Neural cell (in vitro differentiated cells): Measurements from ENCODE around the gene ITGA8. TPM values are rescaled to one million over a fixed set of nuclear protein-coding genes. Genes with fewer than 3 reads are reported as not detected.

ENCODE experiments used
- H2AFZ ChIP-seq: fragments of 200-600, 300-800 bp; sonication (generic), shearing (Covaris generic); 2 replicates; pipeline ENCODE4 v1.6.0; 2014; ENCODE audit warnings: low read depth, mild to moderate bottlenecking, antibody characterized with exemption, low read length, moderate library complexity
- H3F3A ChIP-seq: fragments of 200-600 bp; shearing (Covaris generic); 2 replicates; pipeline ENCODE4 v1.6.1; 2016; ENCODE audit warnings: mild to moderate bottlenecking, moderate library complexity, mixed read lengths, antibody characterized with exemption, low read length; ENCODE audit not compliant: insufficient read depth, poor library complexity, severe bottlenecking
- H3K27ac ChIP-seq: fragments of 200-600, 300-800 bp; sonication (generic), shearing (Covaris generic); 2 replicates; pipeline ENCODE4 v1.5.1; 2014; ENCODE audit warnings: mild to moderate bottlenecking, low read length, moderate library complexity
- H3K27me3 ChIP-seq: fragments of 300-800, 200-600 bp; sonication (generic), shearing (Covaris generic); 2 replicates; pipeline ENCODE4 v1.6.0; 2014; ENCODE audit warnings: mild to moderate bottlenecking, low read depth, low read length, moderate library complexity; ENCODE audit not compliant: insufficient read depth
- H3K36me3 ChIP-seq: fragments of 300-800, 200-600 bp; sonication (generic), shearing (Covaris generic); 2 replicates; pipeline ENCODE4 v1.5.1; 2014; ENCODE audit warnings: mild to moderate bottlenecking, antibody characterized with exemption, low read length, moderate library complexity; ENCODE audit not compliant: insufficient read depth
- H3K4me2 ChIP-seq: fragments of 300-800, 200-600 bp; sonication (generic), shearing (Covaris generic); 2 replicates; pipeline ENCODE4 v1.6.0; 2014; ENCODE audit warnings: mild to moderate bottlenecking, low read length
- H3K4me3 ChIP-seq: fragments of 300-800, 200-600 bp; sonication (generic), shearing (Covaris generic); 2 replicates; pipeline ENCODE4 v1.5.1; 2014; ENCODE audit warnings: mild to moderate bottlenecking, low read length, moderate library complexity
- H3K79me2 ChIP-seq: fragments of 200-600 bp; shearing (Covaris generic); replicated peaks from 2 replicates; pipeline ENCODE4 v1.6.0; 2014; ENCODE audit warnings: mild to moderate bottlenecking, low read length, moderate library complexity; ENCODE audit not compliant: insufficient read depth
- H3K9ac ChIP-seq: fragments of 300-800, 200-600 bp; sonication (generic), shearing (Covaris generic); 2 replicates; pipeline ENCODE4 v1.6.1; 2016; ENCODE audit warnings: mild to moderate bottlenecking, low read length, mixed read lengths
- H3K9me2 ChIP-seq: fragments of 200-600 bp; shearing (Covaris generic); 2 replicates; pipeline ENCODE4 v1.6.1; 2016; ENCODE audit warnings: mild to moderate bottlenecking, low read length, mixed read lengths; ENCODE audit not compliant: insufficient read depth
- H3K9me3 ChIP-seq: fragments of 200-600, 300-800 bp; sonication (generic), shearing (Covaris generic); 2 replicates; pipeline ENCODE4 v1.6.1; 2016; ENCODE audit warnings: mild to moderate bottlenecking, mixed run types, low read length, moderate library complexity, mixed read lengths
- H4K20me1 ChIP-seq: fragments of 200-600 bp; shearing (Covaris generic); 2 replicates; pipeline ENCODE4 v1.6.1; 2016; ENCODE audit warnings: mild to moderate bottlenecking, mixed run types; ENCODE audit not compliant: insufficient read depth
- CTCF ChIP-seq: fragments of 450-650 bp; IDR thresholded peaks from 2 replicates; pipeline ENCODE4 v1.5.1; 2014; ENCODE audit warnings: antibody characterized with exemption, mild to moderate bottlenecking, moderate library complexity; ENCODE audit not compliant: poor library complexity, severe bottlenecking
- EP300 ChIP-seq: fragments of 450-650 bp; conservative IDR thresholded peaks from 2 replicates; pipeline ENCODE4 v1.6.1; 2014; ENCODE audit warnings: antibody characterized with exemption, mild to moderate bottlenecking, moderate library complexity; ENCODE audit not compliant: poor library complexity, severe bottlenecking
- EZH2 ChIP-seq: fragments of 200-600, 300-800 bp; shearing (Covaris generic), sonication (generic); IDR thresholded peaks from 2 replicates; pipeline ENCODE4 v1.6.1; 2014; ENCODE audit warnings: antibody characterized with exemption, low read length, borderline replicate concordance, mild to moderate bottlenecking; ENCODE audit not compliant: insufficient read depth, poor library complexity, severe bottlenecking
- MXI1 ChIP-seq: fragments of 450-650 bp; conservative IDR thresholded peaks from 2 replicates; pipeline ENCODE4 v1.6.1; 2014; ENCODE audit warnings: antibody characterized with exemption, mild to moderate bottlenecking; ENCODE audit not compliant: poor library complexity, severe bottlenecking
- POLR2AphosphoS5 ChIP-seq: IDR thresholded peaks from 2 replicates; pipeline ENCODE4 v1.6.1; 2012
- RAD21 ChIP-seq: fragments of 450-650 bp; conservative IDR thresholded peaks from 2 replicates; pipeline ENCODE4 v1.6.1; 2014; ENCODE audit warnings: antibody characterized with exemption, mild to moderate bottlenecking, moderate library complexity
- REST ChIP-seq: IDR thresholded peaks from 2 replicates; pipeline ENCODE4 v1.6.1; 2012; ENCODE audit warnings: borderline replicate concordance
- SMC3 ChIP-seq: fragments of 450-650 bp; conservative IDR thresholded peaks from 2 replicates; pipeline ENCODE4 v1.6.1; 2014; ENCODE audit warnings: antibody characterized with exemption, mild to moderate bottlenecking, moderate library complexity; ENCODE audit not compliant: poor library complexity
- TAF1 ChIP-seq: IDR thresholded peaks from 2 replicates; pipeline ENCODE4 v1.6.1; 2012; ENCODE audit warnings: low read depth
- polyA plus RNA-seq: library from polyadenylated mRNA; depleted of rRNA; stranded (reverse); fragments of >200 nt; gene quantifications from 2 replicates; pipeline ENCODE4 v1.2.3, GENCODE V29; 2014

Gene ITGA8
- polyA plus RNA-seq, 1 donor from 2014 or later: 0.11 TPM

- H3F3A ChIP-seq: no peaks in the 10 kb centered on the region
- no peak for TF ChIP-seq RAD21
- TF ChIP-seq POLR2AphosphoS5: no peak
- no peak for TF ChIP-seq EP300
- TF ChIP-seq EZH2: no peak
- TF ChIP-seq MXI1: no peak
- no peak for TF ChIP-seq REST
- no peak for TF ChIP-seq TAF1
- no peak for TF ChIP-seq CTCF
- TF ChIP-seq SMC3: no peak
Measured at GRCh38 chr10:15700078-15700674, 19.5 kb downstream of the ITGA8 start.

GRCh38 chr10:15695852-15696251, 23.9 kb downstream of the ITGA8 start:
- no peaks in the 10 kb centered on the region for H3K9me3 ChIP-seq

More at GRCh38 chr10:15700078-15700674, 19.5 kb downstream of the ITGA8 start:
- H3K79me2 ChIP-seq: no peaks in the 10 kb centered on the region
- no peaks in the 10 kb centered on the region for H3K36me3 ChIP-seq
- no peaks in the 10 kb centered on the region for H3K27me3 ChIP-seq
- no peak overlapping the region for H3K4me3 ChIP-seq
- no peaks in the 10 kb centered on the region for H3K9me3 ChIP-seq
- H2AFZ ChIP-seq: no peak overlapping the region
- no peaks in the 10 kb centered on the region for H3K9me2 ChIP-seq
- no peak overlapping the region for H3K27ac ChIP-seq
- no peaks in the 10 kb centered on the region for H4K20me1 ChIP-seq
- no peak overlapping the region for H3K9ac ChIP-seq
- H3K4me2 ChIP-seq: no peak overlapping the region

More at GRCh38 chr10:15695852-15696251, 23.9 kb downstream of the ITGA8 start:
- no peak for TF ChIP-seq MXI1
- TF ChIP-seq REST: no peak
- no peak for TF ChIP-seq CTCF
- no peak for TF ChIP-seq RAD21
- TF ChIP-seq EZH2: no peak
- TF ChIP-seq EP300: no peak
- no peak for TF ChIP-seq SMC3
- TF ChIP-seq POLR2AphosphoS5: no peak
- no peak for TF ChIP-seq TAF1
- no peaks in the 10 kb centered on the region for H3K27me3 ChIP-seq
- H3K9me2 ChIP-seq: no peaks in the 10 kb centered on the region
- no peak overlapping the region for H3K9ac ChIP-seq
- H3K36me3 ChIP-seq: no peaks in the 10 kb centered on the region
- no peak overlapping the region for H3K27ac ChIP-seq
- no peak overlapping the region for H3K4me3 ChIP-seq
- H3K79me2 ChIP-seq: no peaks in the 10 kb centered on the region
- H4K20me1 ChIP-seq: no peaks in the 10 kb centered on the region
- H3K4me2 ChIP-seq: no peak overlapping the region
- H3F3A ChIP-seq: no peaks in the 10 kb centered on the region
- H2AFZ ChIP-seq: no peak overlapping the region
